ENCODE data around the gene CDV3.

DNA sequence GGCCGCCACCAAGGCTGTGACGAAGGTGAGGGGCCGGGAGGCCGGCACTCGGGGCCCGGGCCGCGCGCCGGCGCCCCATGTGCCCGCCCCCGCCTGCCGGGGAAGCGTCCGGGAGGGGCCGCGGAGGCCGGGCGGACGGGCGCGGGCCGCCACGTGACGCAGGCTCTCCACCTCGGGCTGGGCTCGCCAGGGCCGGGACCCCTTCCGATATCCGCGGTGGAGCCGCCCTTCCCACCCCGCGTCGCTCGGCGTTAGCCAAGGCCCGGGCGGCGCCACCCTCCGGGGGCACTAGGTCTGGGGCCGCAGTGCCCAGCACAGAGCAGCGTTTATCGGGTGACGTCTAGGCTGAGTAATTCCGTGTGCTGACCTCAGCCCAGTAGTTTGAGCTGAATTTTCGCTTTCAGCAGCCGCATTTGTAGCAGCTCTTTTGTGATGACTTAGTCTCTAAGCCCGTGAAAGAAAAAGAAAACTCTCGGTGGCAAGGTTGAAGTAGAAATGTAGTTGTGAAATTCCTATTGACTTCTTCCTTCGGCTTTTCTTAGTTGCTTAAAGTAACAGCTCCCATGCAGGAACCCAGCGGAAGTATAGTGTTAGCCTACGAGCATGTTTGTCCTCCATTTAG lies 885 bp downstream of the CDV3 start:
- TF ChIP-seq, protein P1, sequence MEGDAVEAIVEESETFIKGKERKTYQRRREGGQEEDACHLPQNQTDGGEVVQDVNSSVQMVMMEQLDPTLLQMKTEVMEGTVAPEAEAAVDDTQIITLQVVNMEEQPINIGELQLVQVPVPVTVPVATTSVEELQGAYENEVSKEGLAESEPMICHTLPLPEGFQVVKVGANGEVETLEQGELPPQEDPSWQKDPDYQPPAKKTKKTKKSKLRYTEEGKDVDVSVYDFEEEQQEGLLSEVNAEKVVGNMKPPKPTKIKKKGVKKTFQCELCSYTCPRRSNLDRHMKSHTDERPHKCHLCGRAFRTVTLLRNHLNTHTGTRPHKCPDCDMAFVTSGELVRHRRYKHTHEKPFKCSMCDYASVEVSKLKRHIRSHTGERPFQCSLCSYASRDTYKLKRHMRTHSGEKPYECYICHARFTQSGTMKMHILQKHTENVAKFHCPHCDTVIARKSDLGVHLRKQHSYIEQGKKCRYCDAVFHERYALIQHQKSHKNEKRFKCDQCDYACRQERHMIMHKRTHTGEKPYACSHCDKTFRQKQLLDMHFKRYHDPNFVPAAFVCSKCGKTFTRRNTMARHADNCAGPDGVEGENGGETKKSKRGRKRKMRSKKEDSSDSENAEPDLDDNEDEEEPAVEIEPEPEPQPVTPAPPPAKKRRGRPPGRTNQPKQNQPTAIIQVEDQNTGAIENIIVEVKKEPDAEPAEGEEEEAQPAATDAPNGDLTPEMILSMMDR (conservative IDR thresholded peaks at IDR 0.05) = no peak
- TF ChIP-seq EZH2 (IDR thresholded peaks at IDR 0.05; ENCODE audit: low read depth) = no peak

Data from PC-9 (cell line).